GM12878 (cell line): Measurements from ENCODE around the gene GGA2. TPM values are rescaled to one million over a fixed set of nuclear protein-coding genes. Genes with fewer than 3 reads are reported as not detected.

Experiments
- ATAC-seq: fragments of 200-7000 bp; cut with Tn5 transposase; 3 replicates; pipeline ENCODE4 v1.9.1; 2020; ENCODE audit warnings: mild to moderate bottlenecking, moderate library complexity
- BruUV-seq: library from RNA; stranded (reverse); fragments of 400-500 nt; replicated peaks from 2 replicates; lab custom pipeline; 2021; lab: Mats Ljungman, UMichigan
- CTCF ChIA-PET: fragments of 300-600 bp; sonication (Branson Sonifier 250); formaldehyde crosslinking; extraction: SDS; loops from one replicate; lab custom pipeline; 2021; ENCODE audit warnings: inconsistent platforms; lab: Yijun Ruan, JAX
- POLR2A ChIA-PET: fragments of 350-600 bp; formaldehyde crosslinking; extraction: SDS; loops from one replicate; lab custom pipeline; 2021; ENCODE audit warnings: inconsistent platforms; lab: Charles Lee
- RAD21 ChIA-PET: fragments of 300-600 bp; sonication (Branson Sonifier 250); formaldehyde crosslinking; loops from one replicate; lab custom pipeline; 2023; ENCODE audit warnings: antibody characterized with exemption; ENCODE audit not compliant: unreplicated experiment; lab: Charles Lee
- SMC1A ChIA-PET: fragments of 300-600 bp; sonication (Branson Sonifier 250); formaldehyde crosslinking; loops from one replicate; lab custom pipeline; 2023; ENCODE audit not compliant: unreplicated experiment, uncharacterized antibody; lab: Charles Lee
- DNase-seq: peaks from one replicate; pipeline ENCODE4 v3.0.0-alpha.2; 2011; ENCODE audit warnings: low read depth, low spot score
- FAIRE-seq: peaks from 3 replicates; lab custom pipeline; 2011; peaks lifted over from hg19 to GRCh38; lab: Jason Lieb, UNC
- H2AFZ ChIP-seq: 2 replicates; pipeline ENCODE4 v1.6.0; 2011; ENCODE audit warnings: low read depth, low read length, control low read depth; ENCODE audit not compliant: control insufficient read depth
- H3K27ac ChIP-seq: 2 replicates; pipeline ENCODE4 v1.5.1; 2011; ENCODE audit warnings: control low read depth; ENCODE audit not compliant: control insufficient read depth, insufficient read depth
- H3K27me3 ChIP-seq, 2 experiments: replicated peaks in 1 of 2; 2 replicates each; pipeline versions ENCODE4 v1.6.0 to v1.6.1; 2011; ENCODE audit warnings: low read length in 1 of 2; ENCODE audit not compliant: control insufficient read depth in 2 of 2, insufficient read depth in 2 of 2
- H3K36me3 ChIP-seq, 2 experiments: 2 replicates each; pipeline ENCODE4 v1.5.1; 2011; ENCODE audit warnings: low read length in 1 of 2; ENCODE audit not compliant: control insufficient read depth in 2 of 2, insufficient read depth in 2 of 2
- H3K4me1 ChIP-seq: 2 replicates; pipeline ENCODE4 v1.6.1; 2011; ENCODE audit warnings: mild to moderate bottlenecking, low read length, moderate library complexity, mixed read lengths; ENCODE audit not compliant: control insufficient read depth, insufficient read depth
- H3K4me2 ChIP-seq: 2 replicates; pipeline ENCODE4 v1.6.0; 2011; ENCODE audit warnings: control low read depth; ENCODE audit not compliant: control insufficient read depth, insufficient read depth
- H3K4me3 ChIP-seq: fragments of 200-600 bp; sonication (generic); 2 replicates; pipeline ENCODE4 v1.5.1; 2016
- H3K79me2 ChIP-seq: 2 replicates; pipeline ENCODE4 v1.6.0; 2011; ENCODE audit warnings: low read length; ENCODE audit not compliant: control insufficient read depth, insufficient read depth
- H3K9ac ChIP-seq: 2 replicates; pipeline ENCODE4 v1.8.0; 2011; ENCODE audit warnings: low read length, control low read depth, mixed read lengths; ENCODE audit not compliant: control insufficient read depth, insufficient read depth
- H3K9me3 ChIP-seq: replicated peaks from 3 replicates; pipeline ENCODE4 v1.5.1; 2011; ENCODE audit warnings: mild to moderate bottlenecking, low read length; ENCODE audit not compliant: control insufficient read depth, insufficient read depth
- H4K20me1 ChIP-seq: 2 replicates; pipeline ENCODE4 v1.6.0; 2011; ENCODE audit not compliant: control insufficient read depth, insufficient read depth
- BACH1 ChIP-seq: fragments of 450-650 bp; IDR thresholded peaks from 2 replicates; pipeline ENCODE4 v1.6.1; 2017; ENCODE audit warnings: mild to moderate bottlenecking, borderline replicate concordance
- BCL3 ChIP-seq: IDR thresholded peaks from 2 replicates; pipeline ENCODE4 v1.6.1; 2011; ENCODE audit warnings: borderline replicate concordance, low read depth, mild to moderate bottlenecking, moderate library complexity, low read length; ENCODE audit not compliant: insufficient read depth, poor library complexity, severe bottlenecking
- ELK1 ChIP-seq: IDR thresholded peaks from 2 replicates; pipeline ENCODE4 v1.6.1; 2012; ENCODE audit warnings: low read depth, low read length, improper control_type of control experiment
- HDAC2 ChIP-seq: fragments of 200-600 bp; sonication (generic); IDR thresholded peaks from 2 replicates; pipeline ENCODE4 v1.6.1; 2017
- NFYB ChIP-seq: IDR thresholded peaks from 2 replicates; pipeline ENCODE4 v1.6.1; 2011; ENCODE audit warnings: low read depth, mild to moderate bottlenecking, low read length, improper control_type of control experiment, moderate library complexity; ENCODE audit not compliant: insufficient read depth
- SUPT20H ChIP-seq: IDR thresholded peaks from 2 replicates; pipeline ENCODE4 v1.6.1; 2011; ENCODE audit warnings: low read depth, mild to moderate bottlenecking, low read length, moderate library complexity, borderline replicate concordance; ENCODE audit not compliant: control insufficient read depth
- WGBS: methylation state at CpG from one replicate; pipeline ENCODE4 v1.1.6; 2016; ENCODE audit warnings: low lambda C conversion rate; ENCODE audit not compliant: insufficient replicate concordance, insufficient coverage; ENCODE audit errors: missing lambda C conversion rate; 5-methylcytosine and 5-hydroxymethylcytosine counted together
- in situ Hi-C: fragments of 300-500 bp; cut with MboI; formaldehyde crosslinking; loops from 9 replicates; pipeline ENCODE4 v1.14.3; 2018; ENCODE audit warnings: mixed read lengths
- intact Hi-C: fragments of 100-400 bp; cut with micrococcal nuclease; formaldehyde crosslinking; loops from one replicate; pipeline ENCODE4 v1.14.2; 2022; ENCODE audit not compliant: unreplicated experiment
- polyA plus RNA-seq, 11 experiments: library from polyadenylated mRNA; depleted of rRNA in 4 of 11; unstranded in 6 of 11; stranded (reverse) in 5 of 11; fragments of >200 nt; fragmentation: Nextera tagmentation in 4 of 11; fragmentation: Illumina TruSeq in 1 of 11; extraction: Ambion mirVana in 4 of 11; extraction: Trizol in 1 of 11; gene quantifications; 1 replicate in 1 of 11; 2 replicates in 10 of 11; pipeline versions ENCODE4 v1.2.1 to v1.2.3, GENCODE V29; 2011 to 2016; ENCODE audit warnings: inconsistent platforms in 2 of 11, missing spikeins in 2 of 11, low read depth in 1 of 11
- total RNA-seq, 4 experiments: library from RNA; depleted of rRNA in 3 of 4; stranded (reverse); fragments of >200 nt in 3 of 4; fragmentation: Illumina TruSeq in 1 of 4; extraction: Trizol in 1 of 4; gene quantifications; 2 replicates each; pipeline versions ENCODE4 v1.2.1 to v1.2.3, GENCODE V29; 2013 to 2021

GGA2 gene
- total and polyA plus RNA-seq, 10 of the 15 experiments (the other 5 are each of a cell fraction or from before 2014, with no cell fraction given), result 14.1 to 153 (median 86.6) TPM

DNA sequence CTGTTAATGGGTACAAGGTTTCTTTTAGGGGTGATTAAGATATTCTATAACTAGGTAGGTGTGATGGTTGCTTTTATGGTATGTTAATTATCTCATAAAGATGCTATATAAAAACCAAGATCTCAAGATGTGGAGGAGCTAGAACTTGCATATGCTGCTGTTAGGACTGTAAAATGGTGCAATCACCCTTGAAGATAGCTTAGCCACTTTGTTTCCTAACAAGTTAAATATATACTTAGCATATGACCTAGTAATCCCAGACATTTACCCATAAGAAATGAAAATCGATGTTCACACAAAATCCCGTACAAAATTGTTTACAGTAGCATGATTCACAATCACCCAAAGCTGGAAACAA, 25.1 kb downstream of the GGA2 start:
- CTCF ChIA-PET, result no interaction called here
- BruUV-seq, result no TSS peak
- Histone ChIP-seq H3K36me3 (peaks cover 44 to 48% of the 10 kb centered on the region in 2 experiments), H3K4me3 (no peak overlapping the region), H2AFZ (no peak overlapping the region), H3K27me3 (no peaks in the 10 kb centered on the region), H4K20me1 (no peaks in the 10 kb centered on the region; the same call in 1 of the 2 replicates), H3K4me1 (no peaks in the 10 kb centered on the region), H3K79me2 (no peaks in the 10 kb centered on the region), H3K9ac (no peak overlapping the region), H3K27ac (no peak overlapping the region), H3K4me2 (no peak overlapping the region), H3K9me3 (no peaks in the 10 kb centered on the region)
- FAIRE-seq (no peak), ATAC-seq (no peak), DNase-seq (no peak)
- POLR2A ChIA-PET, result no interaction called here
- 100% methylated on average over 2 of the region's 2 CpGs for WGBS
- TF ChIP-seq SUPT20H (no peak), BCL3 (no peak), ELK1 (no peak), HDAC2 (no peak), NFYB (no peak), BACH1 (no peak)
- intact Hi-C loops (no loop called here), in situ Hi-C loops (no loop called here)
- SMC1A ChIA-PET, result no interaction called here
- RAD21 ChIA-PET, result no interaction called here
